HCT116 (cell line): ENCODE results near the gene C13orf46. TPM values are rescaled to one million over a fixed set of nuclear protein-coding genes. Genes with fewer than 3 reads are reported as not detected.

Experiments used
- ATAC-seq: fragments of 200-7000 bp; cut with Tn5 transposase; 2 replicates; pipeline ENCODE4 v1.9.1; 2020; ENCODE audit warnings: mild to moderate bottlenecking, moderate library complexity
- BruUV-seq: library from RNA; stranded (reverse); fragments of 400-500 nt; replicated peaks from 2 replicates; lab custom pipeline; 2021; lab: Mats Ljungman, UMichigan
- CTCF ChIA-PET: fragments of 300-600 bp; sonication (Branson Sonifier 250); formaldehyde crosslinking; loops from one replicate; lab custom pipeline; 2021; ENCODE audit warnings: antibody characterized with exemption; lab: Charles Lee
- POLR2A ChIA-PET: fragments of 300-600, 350-600 bp; sonication (Branson Sonifier 250); formaldehyde crosslinking; loops from one replicate; lab custom pipeline; 2021; ENCODE audit warnings: antibody characterized with exemption; lab: Charles Lee
- RAD21 ChIA-PET, 2 experiments: fragments of 300-600 bp; sonication (Branson Sonifier 250); formaldehyde crosslinking; loops; one replicate each; lab custom pipeline; 2023; ENCODE audit warnings: low total read pairs in 2 of 2; ENCODE audit not compliant: uncharacterized antibody in 2 of 2, unreplicated experiment in 2 of 2, low non-redundant PET in 1 of 2; lab: Charles Lee
- DNase-seq: peaks from one replicate; pipeline ENCODE4 v3.0.0-alpha.2; 2010; ENCODE audit warnings: low read depth, low spot score
- H2AFZ ChIP-seq: fragments of 200-600 bp; shearing (Covaris generic), sonication (generic); 2 replicates; pipeline ENCODE4 v1.6.1; 2017; ENCODE audit warnings: low read depth, mixed run types, mixed read lengths, antibody characterized with exemption, low read length; ENCODE audit not compliant: poor library complexity, severe bottlenecking
- H3K27ac ChIP-seq: 2 replicates; pipeline ENCODE4 v1.5.1; 2012; ENCODE audit warnings: low read depth, low read length
- H3K27me3 ChIP-seq: fragments of 200-600 bp; sonication (generic); 2 replicates; pipeline ENCODE4 v1.6.1; 2016; ENCODE audit warnings: mixed run types, low read length, mixed read lengths; ENCODE audit not compliant: insufficient read depth
- H3K36me3 ChIP-seq, 2 experiments: fragments of 200-500 bp in 1 of 2; fragments of 200-600 bp in 1 of 2; sonication (Bioruptor generic) in 1 of 2; sonication (generic) in 1 of 2; 2 replicates each; pipeline versions ENCODE4 v1.5.1 to v1.6.1; 2014 to 2016; ENCODE audit warnings: low read length in 2 of 2, inconsistent platforms in 1 of 2, mixed read lengths in 1 of 2, mixed run types in 1 of 2; ENCODE audit not compliant: insufficient read depth in 2 of 2, control insufficient read depth in 1 of 2
- H3K4me1 ChIP-seq, 2 experiments: fragments of 200-600 bp in 1 of 2; sonication (generic) in 1 of 2; 2 replicates each; pipeline versions ENCODE4 v1.5.1 to v1.6.1; 2012 to 2017; ENCODE audit warnings: low read length in 2 of 2, inconsistent platforms in 1 of 2, mild to moderate bottlenecking in 1 of 2, mixed read lengths in 1 of 2, mixed run types in 1 of 2, moderate library complexity in 1 of 2; ENCODE audit not compliant: insufficient read depth in 2 of 2, control insufficient read depth in 1 of 2
- H3K4me2 ChIP-seq: fragments of 200-600 bp; sonication (generic); 2 replicates; pipeline ENCODE4 v1.6.1; 2017; ENCODE audit warnings: mixed run types, low read length, mixed read lengths
- H3K4me3 ChIP-seq, 2 experiments: fragments of 200-600 bp in 1 of 2; sonication (generic) in 1 of 2; replicated peaks in 1 of 2; 2 replicates each; pipeline ENCODE4 v1.5.1; 2011 to 2016; ENCODE audit warnings: low read length in 2 of 2, control low read depth in 1 of 2, low read depth in 1 of 2, mild to moderate bottlenecking in 1 of 2, mixed read lengths in 1 of 2, mixed run types in 1 of 2
- H3K79me2 ChIP-seq: fragments of 200-600 bp; sonication (generic); 2 replicates; pipeline ENCODE4 v1.6.1; 2017; ENCODE audit warnings: mild to moderate bottlenecking, mixed run types, low read length, moderate library complexity, mixed read lengths; ENCODE audit not compliant: insufficient read depth
- H3K9ac ChIP-seq: fragments of 200-600 bp; sonication (generic); 2 replicates; pipeline ENCODE4 v1.6.1; 2016; ENCODE audit warnings: low read length, mixed read lengths
- H3K9me2 ChIP-seq: fragments of 200-600 bp; sonication (generic), shearing (Covaris generic); 2 replicates; pipeline ENCODE4 v1.6.1; 2017; ENCODE audit warnings: mixed run types, mild to moderate bottlenecking, moderate library complexity; ENCODE audit not compliant: insufficient read depth
- H3K9me3 ChIP-seq, 2 experiments: fragments of 200-500 bp in 1 of 2; fragments of 200-600 bp in 1 of 2; sonication (Bioruptor generic) in 1 of 2; sonication (generic) in 1 of 2; 2 replicates each; pipeline ENCODE4 v1.6.1; 2014 to 2017; ENCODE audit warnings: low read length in 2 of 2, mixed read lengths in 2 of 2, inconsistent platforms in 1 of 2, low read depth in 1 of 2, mild to moderate bottlenecking in 1 of 2, mixed run types in 1 of 2, moderate library complexity in 1 of 2; ENCODE audit not compliant: control insufficient read depth in 1 of 2, insufficient read depth in 1 of 2
- H4K20me1 ChIP-seq: fragments of 200-600 bp; sonication (generic), shearing (Covaris generic); 2 replicates; pipeline ENCODE4 v1.6.1; 2017; ENCODE audit warnings: mixed run types, mild to moderate bottlenecking, moderate library complexity; ENCODE audit not compliant: insufficient read depth
- CEBPB ChIP-seq: IDR thresholded peaks from 2 replicates; pipeline ENCODE4 v1.6.1; 2012; ENCODE audit warnings: low read depth
- CTCF ChIP-seq, 3 experiments: fragments of 200-600 bp in 1 of 3; sonication (generic) in 1 of 3; IDR thresholded peaks in 2 of 3; conservative IDR thresholded peaks in 1 of 3; 2 replicates each; pipeline ENCODE4 v1.5.1; 2012 to 2017; ENCODE audit warnings: low read depth in 2 of 3, low read length in 2 of 3, antibody characterized with exemption in 1 of 3, borderline replicate concordance in 1 of 3, control low read depth in 1 of 3, mild to moderate bottlenecking in 1 of 3, mixed read lengths in 1 of 3, mixed run types in 1 of 3, moderate library complexity in 1 of 3; ENCODE audit not compliant: insufficient read depth in 1 of 3
- EZH2 ChIP-seq: fragments of 200-600 bp; sonication (generic); IDR thresholded peaks from 2 replicates; pipeline ENCODE4 v1.6.1; 2017; ENCODE audit warnings: antibody characterized with exemption, mixed run types
- JUND ChIP-seq: IDR thresholded peaks from 2 replicates; pipeline ENCODE4 v1.6.1; 2012
- MAX ChIP-seq: IDR thresholded peaks from 2 replicates; pipeline ENCODE4 v1.6.1; 2012
- REST ChIP-seq: IDR thresholded peaks from 2 replicates; pipeline ENCODE4 v1.6.1; 2012; ENCODE audit warnings: low read depth
- SP1 ChIP-seq: IDR thresholded peaks from 2 replicates; pipeline ENCODE4 v1.6.1; 2012; ENCODE audit warnings: low read depth
- SRF ChIP-seq: IDR thresholded peaks from 2 replicates; pipeline ENCODE4 v1.6.1; 2012; ENCODE audit warnings: low read depth
- YY1 ChIP-seq: IDR thresholded peaks from 2 replicates; pipeline ENCODE4 v1.6.1; 2011; ENCODE audit warnings: low read length, low read depth, moderate library complexity, mild to moderate bottlenecking; ENCODE audit not compliant: insufficient replicate concordance; ENCODE audit errors: extremely low read depth
- ZFX ChIP-seq: fragments of 450-650 bp; IDR thresholded peaks from 2 replicates; pipeline ENCODE4 v1.6.1; 2017
- ZNF274 ChIP-seq: fragments of 200-500 bp; sonication (Bioruptor generic); IDR thresholded peaks from 2 replicates; pipeline ENCODE4 v1.6.1; 2014; ENCODE audit warnings: mild to moderate bottlenecking, low read depth, low read length, inconsistent platforms
- intact Hi-C: fragments of 100-400 bp; cut with micrococcal nuclease; formaldehyde crosslinking; loops from 2 replicates; pipeline ENCODE4 v1.10.0; 2022
- total RNA-seq: library from RNA; stranded (reverse); gene quantifications from one replicate; pipeline ENCODE4 v1.2.1, GENCODE V29; 2021; ENCODE audit not compliant: unreplicated experiment
- TF ChIP-seq, protein P1 (sequence below): IDR thresholded peaks from 2 replicates; pipeline ENCODE4 v1.6.1; 2012

Gene C13orf46
- total RNA-seq, 1 experiment from 2014 or later = 0.93 TPM

DNA sequence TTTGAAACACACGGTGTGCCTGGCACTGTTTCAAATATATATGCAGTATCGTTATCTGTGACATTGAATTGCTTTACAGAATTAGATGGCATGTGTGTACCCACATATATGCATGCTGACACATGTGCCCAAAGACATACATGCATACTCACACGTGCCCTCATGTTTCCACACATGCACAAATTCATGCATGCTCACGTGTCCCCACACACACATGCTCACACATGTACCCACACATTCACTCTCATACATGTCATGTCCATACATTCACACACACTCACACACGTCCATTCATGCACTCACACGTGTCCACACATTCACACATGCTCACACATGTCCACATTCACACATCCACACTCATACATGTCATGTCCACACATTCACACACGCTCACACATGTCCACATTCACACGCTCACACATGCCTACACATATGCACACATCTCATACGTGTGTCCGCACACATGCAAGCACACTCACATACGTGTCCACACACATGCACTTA, 17.9 kb upstream of the C13orf46 start:
- peaks cover 2 to 14% of the 10 kb centered on the region in 2 experiments; a peak in 3 of 4 replicates for H3K36me3 ChIP-seq
- no peak overlapping the region for H3K4me2 ChIP-seq
- no peak overlapping the region for H3K4me3 ChIP-seq
- H2AFZ ChIP-seq = no peak overlapping the region
- no peak for TF ChIP-seq YY1
- no peak for TF ChIP-seq REST
- no peak for TF ChIP-seq MAX
- no peak for TF ChIP-seq SP1
- no peak for TF ChIP-seq SRF
- TF ChIP-seq, protein P1, sequence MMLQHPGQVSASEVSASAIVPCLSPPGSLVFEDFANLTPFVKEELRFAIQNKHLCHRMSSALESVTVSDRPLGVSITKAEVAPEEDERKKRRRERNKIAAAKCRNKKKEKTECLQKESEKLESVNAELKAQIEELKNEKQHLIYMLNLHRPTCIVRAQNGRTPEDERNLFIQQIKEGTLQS = no peak
- no peak for TF ChIP-seq JUND
- TF ChIP-seq ZFX = no peak
- no peak for TF ChIP-seq CTCF (IDR thresholded peaks at IDR 0.05 in 2 of 3, conservative IDR thresholded peaks at IDR 0.05 in 1 of 3; ENCODE audit: borderline replicate concordance in 1 of 3, insufficient read depth in 1 of 3, low read depth in 2 of 3, low read length in 2 of 3)
- no peak for TF ChIP-seq ZNF274
- TF ChIP-seq CEBPB = no peak
- TF ChIP-seq EZH2 = no peak
- H4K20me1 ChIP-seq = no peaks in the 10 kb centered on the region
- H3K9ac ChIP-seq = no peak overlapping the region
- H3K27me3 ChIP-seq = no peaks in the 10 kb centered on the region
- H3K4me1 ChIP-seq = no peaks in the 10 kb centered on the region
- no peaks in the 10 kb centered on the region for H3K9me3 ChIP-seq
- POLR2A ChIA-PET = no interaction called here
- intact Hi-C loops = no loop called here
- DNase-seq (no peak), ATAC-seq (no peak)
- RAD21 ChIA-PET = no interaction called here
- no peaks in the 10 kb centered on the region for H3K9me2 ChIP-seq
- H3K27ac ChIP-seq = no peak overlapping the region
- no peaks in the 10 kb centered on the region for H3K79me2 ChIP-seq
- CTCF ChIA-PET = no interaction called here
- no TSS peak for BruUV-seq
